ENCODE results near the gene FSIP1.

- TF ChIP-seq NR3C1 (CRISPR knock-in tag; conservative IDR thresholded peaks at IDR 0.05; ENCODE audit: low read depth) (no peak), IRF1 (CRISPR knock-in tag; IDR thresholded peaks at IDR 0.05) (no peak), ZNF512 (CRISPR knock-in tag; IDR thresholded peaks at IDR 0.05; ENCODE audit: borderline replicate concordance) (no peak), STAT6 (CRISPR knock-in tag; conservative IDR thresholded peaks at IDR 0.05; ENCODE audit: low read depth) (no peak), TCF7 (CRISPR knock-in tag; IDR thresholded peaks at IDR 0.05; ENCODE audit: low read depth) (no peak), FOXK1 (CRISPR knock-in tag; IDR thresholded peaks at IDR 0.05) (no peak), ATF1 (CRISPR knock-in tag; IDR thresholded peaks at IDR 0.05) (no peak), ZNF121 (CRISPR knock-in tag; IDR thresholded peaks at IDR 0.05) (no peak), ZNF416 (CRISPR knock-in tag; IDR thresholded peaks at IDR 0.05) (no peak)
- TF ChIP-seq, protein P1, sequence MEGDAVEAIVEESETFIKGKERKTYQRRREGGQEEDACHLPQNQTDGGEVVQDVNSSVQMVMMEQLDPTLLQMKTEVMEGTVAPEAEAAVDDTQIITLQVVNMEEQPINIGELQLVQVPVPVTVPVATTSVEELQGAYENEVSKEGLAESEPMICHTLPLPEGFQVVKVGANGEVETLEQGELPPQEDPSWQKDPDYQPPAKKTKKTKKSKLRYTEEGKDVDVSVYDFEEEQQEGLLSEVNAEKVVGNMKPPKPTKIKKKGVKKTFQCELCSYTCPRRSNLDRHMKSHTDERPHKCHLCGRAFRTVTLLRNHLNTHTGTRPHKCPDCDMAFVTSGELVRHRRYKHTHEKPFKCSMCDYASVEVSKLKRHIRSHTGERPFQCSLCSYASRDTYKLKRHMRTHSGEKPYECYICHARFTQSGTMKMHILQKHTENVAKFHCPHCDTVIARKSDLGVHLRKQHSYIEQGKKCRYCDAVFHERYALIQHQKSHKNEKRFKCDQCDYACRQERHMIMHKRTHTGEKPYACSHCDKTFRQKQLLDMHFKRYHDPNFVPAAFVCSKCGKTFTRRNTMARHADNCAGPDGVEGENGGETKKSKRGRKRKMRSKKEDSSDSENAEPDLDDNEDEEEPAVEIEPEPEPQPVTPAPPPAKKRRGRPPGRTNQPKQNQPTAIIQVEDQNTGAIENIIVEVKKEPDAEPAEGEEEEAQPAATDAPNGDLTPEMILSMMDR (IDR thresholded peaks at IDR 0.05): no peak
- TF ChIP-seq, protein P2, sequence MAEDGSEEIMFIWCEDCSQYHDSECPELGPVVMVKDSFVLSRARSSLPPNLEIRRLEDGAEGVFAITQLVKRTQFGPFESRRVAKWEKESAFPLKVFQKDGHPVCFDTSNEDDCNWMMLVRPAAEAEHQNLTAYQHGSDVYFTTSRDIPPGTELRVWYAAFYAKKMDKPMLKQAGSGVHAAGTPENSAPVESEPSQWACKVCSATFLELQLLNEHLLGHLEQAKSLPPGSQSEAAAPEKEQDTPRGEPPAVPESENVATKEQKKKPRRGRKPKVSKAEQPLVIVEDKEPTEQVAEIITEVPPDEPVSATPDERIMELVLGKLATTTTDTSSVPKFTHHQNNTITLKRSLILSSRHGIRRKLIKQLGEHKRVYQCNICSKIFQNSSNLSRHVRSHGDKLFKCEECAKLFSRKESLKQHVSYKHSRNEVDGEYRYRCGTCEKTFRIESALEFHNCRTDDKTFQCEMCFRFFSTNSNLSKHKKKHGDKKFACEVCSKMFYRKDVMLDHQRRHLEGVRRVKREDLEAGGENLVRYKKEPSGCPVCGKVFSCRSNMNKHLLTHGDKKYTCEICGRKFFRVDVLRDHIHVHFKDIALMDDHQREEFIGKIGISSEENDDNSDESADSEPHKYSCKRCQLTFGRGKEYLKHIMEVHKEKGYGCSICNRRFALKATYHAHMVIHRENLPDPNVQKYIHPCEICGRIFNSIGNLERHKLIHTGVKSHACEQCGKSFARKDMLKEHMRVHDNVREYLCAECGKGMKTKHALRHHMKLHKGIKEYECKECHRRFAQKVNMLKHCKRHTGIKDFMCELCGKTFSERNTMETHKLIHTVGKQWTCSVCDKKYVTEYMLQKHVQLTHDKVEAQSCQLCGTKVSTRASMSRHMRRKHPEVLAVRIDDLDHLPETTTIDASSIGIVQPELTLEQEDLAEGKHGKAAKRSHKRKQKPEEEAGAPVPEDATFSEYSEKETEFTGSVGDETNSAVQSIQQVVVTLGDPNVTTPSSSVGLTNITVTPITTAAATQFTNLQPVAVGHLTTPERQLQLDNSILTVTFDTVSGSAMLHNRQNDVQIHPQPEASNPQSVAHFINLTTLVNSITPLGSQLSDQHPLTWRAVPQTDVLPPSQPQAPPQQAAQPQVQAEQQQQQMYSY (CRISPR knock-in tag; IDR thresholded peaks at IDR 0.05): no peak
- TF ChIP-seq, protein P3, sequence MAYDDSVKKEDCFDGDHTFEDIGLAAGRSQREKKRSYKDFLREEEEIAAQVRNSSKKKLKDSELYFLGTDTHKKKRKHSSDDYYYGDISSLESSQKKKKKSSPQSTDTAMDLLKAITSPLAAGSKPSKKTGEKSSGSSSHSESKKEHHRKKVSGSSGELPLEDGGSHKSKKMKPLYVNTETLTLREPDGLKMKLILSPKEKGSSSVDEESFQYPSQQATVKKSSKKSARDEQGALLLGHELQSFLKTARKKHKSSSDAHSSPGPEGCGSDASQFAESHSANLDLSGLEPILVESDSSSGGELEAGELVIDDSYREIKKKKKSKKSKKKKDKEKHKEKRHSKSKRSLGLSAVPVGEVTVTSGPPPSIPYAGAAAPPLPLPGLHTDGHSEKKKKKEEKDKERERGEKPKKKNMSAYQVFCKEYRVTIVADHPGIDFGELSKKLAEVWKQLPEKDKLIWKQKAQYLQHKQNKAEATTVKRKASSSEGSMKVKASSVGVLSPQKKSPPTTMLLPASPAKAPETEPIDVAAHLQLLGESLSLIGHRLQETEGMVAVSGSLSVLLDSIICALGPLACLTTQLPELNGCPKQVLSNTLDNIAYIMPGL (CRISPR knock-in tag; IDR thresholded peaks at IDR 0.05): no peak
These were observed 41.0 kb upstream of the FSIP1 start for GRCh38 chr15:39823634-39824033.
